BLaER1 treated with 17β-estradiol and CSF1 and Interleukin-3, amounts not matched to agents 10 nM and 100 nM (cell line): ENCODE measurements around the gene RAB8A.
"Not testable (repeated sequence)": the region's sequence is repeated elsewhere in the genome, so short reads cannot be mapped to it uniquely, and the experiment has no call there.

Experiments
- H3K27ac ChIP-seq, 11 experiments: shearing (Covaris generic); formaldehyde crosslinking; 2 replicates each; pipeline ENCODE4 v1.8.1; 2022
- H3K27me3 ChIP-seq, 11 experiments: shearing (Covaris generic); formaldehyde crosslinking; 2 replicates each; pipeline ENCODE4 v1.8.1; 2022
- H3K36me3 ChIP-seq, 11 experiments: shearing (Covaris generic); formaldehyde crosslinking; 2 replicates each; pipeline ENCODE4 v1.8.1; 2022
- H3K4me1 ChIP-seq, 10 experiments: shearing (Covaris generic); formaldehyde crosslinking; 2 replicates each; pipeline ENCODE4 v1.8.1; 2022
- H3K4me2 ChIP-seq, 11 experiments: shearing (Covaris generic); formaldehyde crosslinking; 2 replicates each; pipeline ENCODE4 v1.8.1; 2022
- H3K4me3 ChIP-seq, 10 experiments: shearing (Covaris generic); formaldehyde crosslinking; 2 replicates each; pipeline ENCODE4 v1.8.1; 2022
- H3K9ac ChIP-seq, 11 experiments: shearing (Covaris generic); formaldehyde crosslinking; 2 replicates each; pipeline ENCODE4 v1.8.1; 2022
- H3K9me3 ChIP-seq, 11 experiments: shearing (Covaris generic); formaldehyde crosslinking; replicated peaks in 1 of 11; 2 replicates each; pipeline ENCODE4 v1.8.1; 2022
- H4K20me1 ChIP-seq, 11 experiments: shearing (Covaris generic); formaldehyde crosslinking; 2 replicates each; pipeline ENCODE4 v1.8.1; 2022
- Cebpa-rat ChIP-seq, 11 experiments: shearing (Covaris generic); IDR thresholded peaks; 2 replicates each; pipeline ENCODE4 v1.8.1; 2022

The RAB8A gene

DNA sequence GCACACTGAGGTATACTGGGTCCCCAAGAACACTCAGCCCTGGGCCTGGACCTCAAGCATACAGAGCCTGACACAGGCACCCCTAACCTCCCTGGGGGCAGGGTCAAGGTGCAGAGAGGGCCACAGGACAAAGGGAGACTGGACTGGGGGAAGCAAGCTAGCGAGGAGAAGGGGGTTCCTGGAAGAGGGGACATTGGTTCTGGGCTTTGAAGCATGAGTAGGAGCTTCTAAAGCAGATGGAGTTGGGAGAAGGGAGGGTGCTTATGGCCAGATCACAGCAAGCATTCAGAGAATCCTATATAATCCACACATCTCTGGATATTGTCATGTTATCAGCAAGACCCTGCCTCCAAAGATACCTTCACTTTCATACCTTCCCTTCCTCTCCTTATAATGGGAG is 58.4 kb downstream of the RAB8A start:
- TF ChIP-seq Cebpa-rat (IDR thresholded peaks at IDR 0.05) = no peak
- peaks cover 0 to 1% (median 0%) of the 10 kb centered on the region in 11 experiments; a peak in 1 of 22 replicates for H3K36me3 ChIP-seq
- no peak overlapping the region; a peak in 2 of 22 replicates for H3K9ac ChIP-seq
- no peaks in the 10 kb centered on the region for H4K20me1 ChIP-seq
- H3K27ac ChIP-seq = peak overlapping the region in 8 of 11 experiments; percentile 14 to 84 (median 76); a peak in 11 of 22 replicates
- H3K4me3 ChIP-seq = no peak overlapping the region
- H3K4me2 ChIP-seq = peak overlapping the region in 3 of 11 experiments; percentile 48 to 88 (median 76); a peak in 5 of 22 replicates
- H3K9me3 ChIP-seq = peaks cover 3 to 14% (median 7%) of the 10 kb centered on the region in 11 experiments
- H3K27me3 ChIP-seq = no peaks in the 10 kb centered on the region
- peaks cover 28 to 63% (median 46%) of the 10 kb centered on the region in 10 experiments for H3K4me1 ChIP-seq

DNA sequence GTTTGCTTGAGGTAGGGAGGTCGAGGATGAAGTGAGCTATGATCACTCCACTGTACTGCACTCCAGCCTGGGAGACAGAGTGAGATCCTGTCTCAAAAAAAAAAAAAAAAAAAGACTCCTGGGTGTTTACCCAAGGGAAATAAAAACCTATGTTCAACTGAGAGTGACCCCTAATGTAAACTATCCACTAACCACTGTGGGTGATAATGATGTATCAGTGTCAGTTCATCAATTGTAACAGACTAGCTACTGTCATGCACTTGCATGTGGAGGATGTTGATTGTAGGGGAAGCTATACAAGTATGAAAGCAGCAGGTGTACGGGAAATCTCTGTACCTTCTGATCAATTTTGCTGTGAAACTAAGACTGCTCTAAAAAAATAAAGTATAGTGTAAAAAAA is 64.3 kb downstream of the RAB8A start:
- H3K9me3 ChIP-seq = peaks cover 12 to 18% (median 15%) of the 10 kb centered on the region in 11 experiments
- no peak overlapping the region for H3K27ac ChIP-seq
- H4K20me1 ChIP-seq = no peaks in the 10 kb centered on the region
- H3K4me3 ChIP-seq = no peak overlapping the region
- peaks cover 0 to 7% (median 0%) of the 10 kb centered on the region in 11 experiments; a peak in 1 of 22 replicates for H3K36me3 ChIP-seq
- no peak overlapping the region for H3K4me2 ChIP-seq
- no peaks in the 10 kb centered on the region for H3K27me3 ChIP-seq
- no peak for TF ChIP-seq Cebpa-rat (IDR thresholded peaks at IDR 0.05)
- peaks cover 12 to 56% (median 36%) of the 10 kb centered on the region in 10 experiments for H3K4me1 ChIP-seq
- no peak overlapping the region for H3K9ac ChIP-seq

DNA sequence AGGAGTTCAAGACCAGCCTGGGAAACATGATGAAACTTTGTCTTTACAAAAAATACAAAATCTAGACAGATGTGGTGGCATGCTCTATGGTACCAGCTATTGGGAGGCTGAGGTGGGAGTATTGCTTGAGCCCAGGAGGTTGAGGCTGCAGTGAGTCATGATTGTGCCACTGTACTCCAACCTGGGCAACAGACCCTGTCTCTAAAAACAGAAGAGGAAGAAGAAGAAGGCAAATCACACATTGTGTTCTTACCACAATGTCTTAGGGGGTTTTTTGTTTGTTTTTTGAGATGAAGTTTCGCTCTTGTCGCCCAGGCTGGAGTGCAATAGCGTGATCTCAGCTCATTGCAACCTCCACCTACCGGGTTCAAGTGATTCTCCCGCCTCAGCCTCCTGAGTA is 67.2 kb downstream of the RAB8A start:
- peak overlapping the region in 3 of 11 experiments; percentile 26 to 42 (median 38); a peak in 5 of 22 replicates for H3K4me2 ChIP-seq
- not testable (repeated sequence) for H3K27me3 ChIP-seq
- H3K27ac ChIP-seq = peak overlapping the region in 1 of 11 experiments; percentile 26; a peak in 2 of 22 replicates

DNA sequence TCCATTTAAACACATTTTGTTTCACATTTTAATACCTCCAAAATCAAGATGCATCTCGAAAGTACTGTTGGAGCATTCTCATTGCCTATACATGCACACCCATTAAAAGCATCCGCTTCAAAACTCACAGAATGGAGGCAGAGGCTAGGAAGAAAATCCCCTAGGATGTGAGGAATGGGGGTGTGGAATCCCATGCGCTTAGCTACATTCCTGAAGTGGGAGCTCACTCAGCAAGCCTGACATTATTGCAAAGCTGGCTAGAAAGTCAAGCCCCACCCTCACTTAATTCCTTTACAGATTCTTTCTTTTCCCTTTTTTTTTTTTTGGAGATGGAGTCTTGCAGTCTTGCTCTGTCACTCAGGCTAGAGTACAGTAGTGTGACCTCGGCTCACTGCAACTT is 68.9 kb downstream of the RAB8A start:
- Histone ChIP-seq H3K4me2 (peak overlapping the region in 6 of 11 experiments; percentile 7 to 56 (median 37); a peak in 8 of 22 replicates), H3K36me3 (peaks cover 0 to 1% (median 0%) of the 10 kb centered on the region in 11 experiments; a peak in 1 of 22 replicates), H3K4me3 (no peak overlapping the region), H3K27me3 (no peaks in the 10 kb centered on the region), H3K27ac (peak overlapping the region in 2 of 11 experiments; percentile 22 to 23; a peak in 2 of 22 replicates), H3K4me1 (peaks cover 11 to 54% (median 36%) of the 10 kb centered on the region in 10 experiments), H3K9ac (no peak overlapping the region; a peak in 1 of 22 replicates), H3K9me3 (peaks cover 4 to 9% (median 6%) of the 10 kb centered on the region in 11 experiments; a peak in 21 of 22 replicates), H4K20me1 (peaks cover 0 to 2% (median 0%) of the 10 kb centered on the region in 11 experiments; a peak in 1 of 22 replicates)
- TF ChIP-seq Cebpa-rat (IDR thresholded peaks at IDR 0.05) = no peak

More for the DNA sequence above, 67.2 kb downstream of the RAB8A start:
- Histone ChIP-seq H3K4me1 (peaks cover 6 to 48% (median 31%) of the 10 kb centered on the region in 10 experiments; a peak in 19 of 20 replicates), H3K9me3 (peaks cover 12 to 18% (median 15%) of the 10 kb centered on the region in 11 experiments)
- not testable (repeated sequence) for H4K20me1 ChIP-seq, H3K4me3 ChIP-seq, H3K9ac ChIP-seq, H3K36me3 ChIP-seq
